Fibroblast of pulmonary artery (primary cell): ENCODE data around the gene MC5R.

ENCODE experiments used
- DNase-seq: peaks from one replicate; pipeline ENCODE4 v3.0.0-alpha.2; 2010; ENCODE audit warnings: low read depth
- H3K4me3 ChIP-seq: replicated peaks from 2 replicates; pipeline ENCODE4 v1.5.1; 2011; ENCODE audit warnings: low read depth, mild to moderate bottlenecking, control low read depth, low read length, moderate library complexity
- CTCF ChIP-seq: IDR thresholded peaks from 2 replicates; pipeline ENCODE4 v1.5.1; 2011; ENCODE audit warnings: mild to moderate bottlenecking, control low read depth, low read length, inconsistent platforms; ENCODE audit errors: missing control alignments

The MC5R gene

GRCh38 chr18:13872932-13873331 lies 49.0 kb downstream of the MC5R start:
- DNase-seq = no peak
- H3K4me3 ChIP-seq = no peak overlapping the region
- TF ChIP-seq CTCF = no peak

GRCh38 chr18:13874558-13874957 lies 50.6 kb downstream of the MC5R start:
- no peak overlapping the region for H3K4me3 ChIP-seq
- no peak for DNase-seq
- TF ChIP-seq CTCF = no peak
